ENCODE data around the gene ANKRD42.
A peak's percentile ranks its signal among the peaks of the same experiment; 100 is the strongest.
"Not testable (repeated sequence)": the region's sequence is repeated elsewhere in the genome, so short reads cannot be mapped to it uniquely, and the experiment has no call there.

ANKRD42 gene

GRCh38 chr11:83249445-83249844 is 55.9 kb downstream of the ANKRD42 start:
- no peak for DNase-seq

DNA sequence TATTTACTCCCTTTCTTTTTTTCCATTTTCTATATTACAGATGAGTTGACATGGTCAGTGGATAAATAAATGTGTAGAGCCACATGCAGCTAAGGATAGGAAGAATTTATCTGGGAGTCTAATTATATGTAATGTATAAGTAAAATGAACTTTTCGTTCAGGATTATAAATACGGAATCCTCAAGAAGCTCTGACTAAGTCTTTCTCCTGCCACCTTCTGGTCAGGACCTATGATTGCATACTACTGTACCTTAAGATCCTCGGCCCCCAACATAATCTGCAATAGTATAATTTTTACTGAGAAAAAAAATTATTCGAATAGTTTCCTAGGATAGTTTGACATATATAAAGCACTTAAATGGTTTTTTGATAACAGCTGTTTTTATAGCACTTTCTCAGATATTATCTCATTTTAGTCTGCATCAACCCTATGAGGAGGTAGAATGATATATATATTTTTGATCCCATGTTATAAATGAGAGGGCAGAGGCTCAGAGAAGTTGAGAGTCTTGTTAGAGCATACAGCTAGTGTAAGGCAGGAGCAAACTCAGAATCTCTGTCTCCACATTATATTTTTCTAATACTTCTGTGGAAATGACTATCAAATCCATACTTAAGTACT is 56.6 kb downstream of the ANKRD42 start:
- peak; percentile 1 for DNase-seq

- no peak for DNase-seq
Observed at GRCh38 chr11:83252266-83252665, 58.8 kb downstream of the ANKRD42 start.

GRCh38 chr11:83252941-83253340 is 59.4 kb downstream of the ANKRD42 start:
- no peak for DNase-seq

DNA sequence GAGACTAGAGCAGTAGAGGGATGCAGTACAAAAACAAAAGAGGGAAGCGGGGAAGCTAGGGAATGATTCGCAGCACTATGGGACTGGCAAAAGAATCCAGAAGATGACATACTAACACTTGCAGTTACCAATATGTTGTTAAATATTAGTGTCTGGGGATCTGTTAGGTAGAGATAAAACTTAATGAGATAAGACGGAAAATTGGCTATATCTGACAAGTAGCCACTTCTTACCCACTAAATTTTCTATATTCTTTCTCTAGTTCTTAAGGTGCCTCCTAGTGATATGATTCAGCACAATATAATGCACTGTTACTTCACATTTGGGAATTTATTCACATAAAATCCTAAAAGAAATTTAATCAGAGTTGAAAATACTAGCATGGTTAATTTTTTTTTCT is 61.9 kb downstream of the ANKRD42 start:
- DNase-seq = no peak

- DNase-seq = no peak
Observed at GRCh38 chr11:83256602-83257340, 63.3 kb downstream of the ANKRD42 start.

- no peak for DNase-seq
Observed at GRCh38 chr11:83257761-83258168, 64.3 kb downstream of the ANKRD42 start.

- DNase-seq = no peak
Observed at GRCh38 chr11:83259559-83259958, 66.0 kb downstream of the ANKRD42 start.

DNA sequence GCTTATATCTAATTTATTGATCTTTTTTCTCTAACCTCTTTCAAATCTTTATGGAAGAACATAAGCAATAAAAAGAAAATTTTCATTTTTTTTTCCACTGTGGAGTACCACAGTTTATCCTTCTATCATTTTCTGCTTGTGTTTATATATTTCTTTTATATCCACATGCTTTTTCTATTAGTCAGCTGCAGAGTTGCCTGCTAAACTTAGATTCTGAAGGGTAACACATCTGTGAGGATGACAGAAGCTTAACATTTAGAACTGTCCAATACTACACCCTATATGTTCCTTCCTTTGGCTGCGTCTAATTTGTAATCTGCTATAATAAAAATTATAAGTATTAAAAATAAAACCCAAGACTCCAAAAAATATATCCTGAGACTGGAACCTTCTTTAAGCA is 71.8 kb downstream of the ANKRD42 start:
- DNase-seq = no peak

GRCh38 chr11:83269080-83269479 is 75.6 kb downstream of the ANKRD42 start:
- DNase-seq = not testable (repeated sequence)

DNA sequence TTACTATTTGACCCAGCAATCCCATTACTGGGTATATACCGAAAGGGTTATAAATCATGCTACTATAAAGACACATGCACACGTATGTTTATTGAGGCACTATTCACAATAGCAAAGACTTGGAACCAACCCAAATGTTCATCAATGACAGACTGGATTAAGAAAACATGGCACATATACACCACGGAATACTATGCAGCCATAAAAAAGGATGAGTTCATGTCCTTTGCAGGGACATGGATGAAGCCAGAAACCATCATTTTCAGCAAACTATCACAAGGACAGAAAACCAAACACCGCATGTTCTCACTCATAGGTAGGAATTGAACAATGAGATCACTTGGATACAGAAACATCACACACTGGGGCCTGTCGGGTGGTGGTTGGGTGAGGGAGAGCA is 78.2 kb downstream of the ANKRD42 start:
- DNase-seq = not testable (repeated sequence)

DNA sequence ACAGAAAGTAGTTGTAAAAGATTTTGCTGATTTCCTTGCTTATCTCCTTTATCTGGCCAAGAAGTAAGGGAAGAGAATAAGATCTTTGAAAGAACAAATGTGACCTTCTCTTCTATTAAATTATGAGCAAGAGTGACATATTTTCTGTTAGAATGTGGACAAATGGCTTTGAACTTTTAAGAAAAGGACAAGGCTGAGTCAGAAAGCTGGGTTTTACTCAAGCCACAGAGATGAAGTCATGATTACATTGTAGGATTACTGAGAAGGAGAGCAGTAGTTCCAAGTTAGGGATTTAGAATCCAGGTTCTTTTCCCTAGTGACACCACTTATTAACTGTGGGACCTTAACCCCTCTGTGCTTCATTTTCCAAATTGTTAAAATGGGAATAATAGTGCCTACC is 79.1 kb downstream of the ANKRD42 start:
- no peak for DNase-seq

DNA sequence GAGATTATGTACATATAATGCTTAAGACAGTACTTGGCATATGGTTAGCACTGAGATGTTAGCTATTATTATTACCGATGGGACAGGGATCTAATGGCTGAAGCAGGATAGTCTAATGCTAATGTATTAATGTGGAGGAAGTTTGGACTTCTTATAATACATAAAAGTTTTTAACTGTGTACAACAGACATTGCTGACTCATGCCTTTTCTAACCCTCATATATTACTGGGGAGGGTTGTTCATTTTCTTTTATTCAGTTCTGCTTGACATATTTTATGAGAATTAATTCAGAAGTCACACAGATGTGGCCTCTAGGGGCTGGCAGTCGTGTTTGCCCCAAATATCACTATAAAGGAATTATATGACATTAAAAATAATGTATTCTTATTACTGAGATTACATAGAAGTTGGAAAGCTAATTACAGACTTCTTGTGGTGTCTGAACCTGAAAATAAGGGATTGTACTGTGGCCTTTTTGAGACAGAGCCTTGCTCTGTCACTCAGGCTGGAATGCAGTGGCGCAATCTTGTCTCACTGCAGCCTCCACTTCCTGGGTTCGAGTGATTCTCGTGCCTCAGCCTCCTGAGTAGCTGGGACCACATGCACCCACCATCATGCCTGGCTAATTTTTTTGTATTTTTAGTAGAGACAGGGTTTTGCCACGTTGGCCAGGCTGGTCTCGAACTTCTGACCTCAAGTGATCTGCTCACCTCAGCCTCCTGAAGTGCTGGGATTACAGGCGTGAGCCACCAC is 82.6 kb downstream of the ANKRD42 start:
- no peak for DNase-seq

GRCh38 chr11:83278351-83278750 is 84.8 kb downstream of the ANKRD42 start:
- DNase-seq = no peak

GRCh38 chr11:83280256-83280655 is 86.7 kb downstream of the ANKRD42 start:
- no peak for DNase-seq

DNA sequence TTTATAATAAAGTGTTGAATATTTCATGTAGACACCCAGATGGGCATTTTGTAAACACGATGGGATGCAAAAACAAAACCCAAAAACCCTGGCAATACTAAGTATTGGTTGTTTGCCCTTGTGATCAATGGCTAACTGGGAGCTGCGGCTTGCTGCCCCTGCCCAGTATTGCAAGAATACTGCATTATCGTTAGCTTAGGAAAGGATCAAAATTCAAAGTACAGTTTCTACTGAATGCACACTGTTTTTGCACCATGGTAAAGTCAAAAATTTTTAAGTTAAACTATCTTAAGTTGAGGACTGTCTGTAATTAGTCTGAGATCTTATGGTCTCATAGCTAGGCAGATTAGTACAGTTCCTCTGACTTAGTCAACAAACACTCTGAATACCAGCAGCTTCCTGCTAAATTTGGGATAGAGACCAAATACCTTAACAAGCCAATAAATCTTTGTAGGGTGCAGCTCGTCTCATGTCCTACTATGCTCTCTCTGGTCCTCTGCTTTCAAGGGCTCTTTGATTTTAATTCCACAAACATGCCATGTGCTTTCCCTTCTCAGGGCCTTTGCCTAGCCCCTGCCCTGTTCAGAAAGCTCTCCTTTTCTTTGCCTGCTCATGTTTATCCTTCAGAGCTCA is 88.7 kb downstream of the ANKRD42 start:
- no peak for DNase-seq

GRCh38 chr11:83284501-83285150 is 91.1 kb downstream of the ANKRD42 start:
- no peak for DNase-seq

GRCh38 chr11:83285151-83285770 is 91.7 kb downstream of the ANKRD42 start:
- peak; percentile 65 for DNase-seq

- DNase-seq = peak; percentile 87
Observed at GRCh38 chr11:83285771-83286528, 92.4 kb downstream of the ANKRD42 start, which contains the start of gene CCDC90B. Gene CCDC90B, minus strand, starts transcription at chr11:83286367. Its CDS starts 395 bp downstream, at chr11:83285972.

GRCh38 chr11:83287631-83288030 is 94.1 kb downstream of the ANKRD42 start:
- no peak for DNase-seq

DNA sequence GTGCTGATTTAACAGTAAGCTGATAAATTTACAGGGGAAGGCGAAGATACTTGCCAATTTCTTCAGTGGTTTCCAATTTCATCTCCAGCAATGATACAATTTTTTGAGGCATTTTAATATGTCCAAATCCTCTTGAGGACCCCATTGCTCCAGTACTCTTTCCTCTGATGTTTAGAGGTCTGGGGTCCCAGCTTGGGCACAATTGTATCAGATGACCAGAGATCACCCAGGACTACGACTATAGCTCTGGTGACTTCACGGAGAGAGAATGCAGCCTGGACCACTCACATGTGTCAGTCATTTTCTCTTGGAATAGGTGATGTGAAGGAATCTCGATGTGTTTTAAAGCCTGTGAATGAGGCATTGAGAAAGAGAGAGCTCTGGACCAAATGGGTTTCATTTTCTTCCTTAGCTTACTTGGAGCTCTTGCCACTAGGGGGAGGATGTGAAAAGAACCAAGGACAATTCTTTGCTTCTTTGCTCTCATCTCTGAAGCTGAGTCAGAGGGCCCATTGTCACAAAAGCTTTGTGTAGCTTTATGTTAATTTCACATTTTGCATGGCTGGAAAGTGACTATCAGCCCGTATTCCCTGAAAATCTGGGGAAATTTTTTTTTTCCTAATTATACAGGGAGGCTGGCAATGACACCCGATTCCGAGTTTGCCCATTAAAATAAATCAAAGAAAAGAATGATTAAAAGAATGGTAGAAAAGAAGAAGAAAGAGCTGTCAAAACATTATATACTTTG is 99.4 kb downstream of the ANKRD42 start:
- DNase-seq = peak; percentile 4
